Esophagus muscularis mucosa (tissue), 4 donors: ENCODE measurements around the gene HARBI1.

Experiments
- CTCF ChIP-seq, 3 experiments: fragments of 200-600 bp in 2 of 3; fragments of 450-650 bp in 1 of 3; sonication (generic) in 2 of 3; IDR thresholded peaks; one replicate each; pipeline ENCODE4 v1.5.1; 2017 to 2019; ENCODE audit warnings: antibody characterized with exemption in 3 of 3, mild to moderate bottlenecking in 2 of 3, moderate library complexity in 1 of 3
- EP300 ChIP-seq: sonication (generic); formaldehyde crosslinking; IDR thresholded peaks from one replicate; pipeline ENCODE4 v1.6.1; 2017; ENCODE audit warnings: antibody characterized with exemption
- POLR2A ChIP-seq: fragments of 450-650 bp; IDR thresholded peaks from one replicate; pipeline ENCODE4 v1.6.1; 2017; ENCODE audit warnings: antibody characterized with exemption, moderate library complexity, mild to moderate bottlenecking, low read depth
- POLR2AphosphoS5 ChIP-seq, 2 donors: sonication (generic); formaldehyde crosslinking; IDR thresholded peaks; one replicate each; pipeline ENCODE4 v1.6.1; 2017; ENCODE audit warnings: antibody characterized with exemption in 2 of 2

- TF ChIP-seq EP300 (no peak), CTCF (IDR thresholded peaks at IDR 0.05) (no peak), POLR2A (no peak), POLR2AphosphoS5 (IDR thresholded peaks at IDR 0.05) (no peak)
These were observed 52.6 kb downstream of the HARBI1 start for GRCh38 chr11:46564459-46564858.
